ENCODE results near the gene MOB4.
"Not testable (repeated sequence)": the region's sequence is repeated elsewhere in the genome, so short reads cannot be mapped to it uniquely, and the experiment has no call there.

MOB4 gene

DNA sequence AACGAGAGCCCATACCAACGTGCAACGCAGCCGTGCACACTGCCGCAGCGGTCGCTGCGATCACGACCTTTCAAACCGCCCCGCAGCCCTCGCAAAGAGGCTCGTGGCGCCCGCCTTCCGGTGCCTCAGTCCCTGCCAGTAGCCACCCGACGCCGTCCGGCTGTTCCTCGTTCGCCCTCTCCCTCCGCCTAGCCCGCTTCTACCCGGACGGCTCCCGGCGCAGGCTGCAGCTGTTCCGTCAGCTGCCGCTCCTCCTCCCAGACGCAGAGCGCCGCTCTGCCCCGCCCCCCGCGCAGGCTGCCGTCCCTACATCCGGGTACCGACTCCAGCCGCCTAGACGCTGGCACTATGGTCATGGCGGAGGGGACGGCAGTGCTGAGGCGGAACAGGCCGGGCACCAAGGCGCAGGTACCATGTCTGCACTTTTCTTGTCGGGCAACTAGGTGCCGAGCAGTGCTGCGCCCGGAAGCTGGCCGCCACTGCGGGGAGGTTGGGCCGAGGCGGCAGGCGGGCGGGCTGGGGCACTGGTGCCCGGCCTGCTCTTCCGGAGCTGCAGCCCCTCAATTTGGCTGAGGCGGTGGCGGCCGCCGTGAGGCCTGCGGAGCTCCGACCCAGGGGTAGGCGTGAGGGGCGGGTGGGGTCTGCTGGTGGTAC, at the start of gene MOB4:
TSS of gene MOB4 (plus strand) at position 328 of the 654 bp plus-strand sequence. CDS start at position 349, 21 bp downstream.
- H3K9me3 ChIP-seq (ENCODE audit: control insufficient read depth, insufficient read depth, low read length) = no peaks in the 10 kb centered on the region
- no peaks in the 10 kb centered on the region for H3K27me3 ChIP-seq (ENCODE audit: control insufficient read depth, insufficient read depth, low read length)
- H3K4me1 ChIP-seq (ENCODE audit: control insufficient read depth, insufficient read depth, low read length) = peaks cover 14% of the 10 kb centered on the region
- peak within 1 kb of the TSS; percentile 86 for H3K9ac ChIP-seq (ENCODE audit: low read depth, low read length)
- peak within 1 kb of the TSS; percentile 94 for H3K4me3 ChIP-seq (ENCODE audit: low read depth, low read length)
- peak within 1 kb of the TSS; percentile 85 for H3K27ac ChIP-seq (ENCODE audit: low read depth, low read length)
- H3K36me3 ChIP-seq (ENCODE audit: control insufficient read depth, insufficient read depth, low read length) = no peaks in the 10 kb centered on the region

DNA sequence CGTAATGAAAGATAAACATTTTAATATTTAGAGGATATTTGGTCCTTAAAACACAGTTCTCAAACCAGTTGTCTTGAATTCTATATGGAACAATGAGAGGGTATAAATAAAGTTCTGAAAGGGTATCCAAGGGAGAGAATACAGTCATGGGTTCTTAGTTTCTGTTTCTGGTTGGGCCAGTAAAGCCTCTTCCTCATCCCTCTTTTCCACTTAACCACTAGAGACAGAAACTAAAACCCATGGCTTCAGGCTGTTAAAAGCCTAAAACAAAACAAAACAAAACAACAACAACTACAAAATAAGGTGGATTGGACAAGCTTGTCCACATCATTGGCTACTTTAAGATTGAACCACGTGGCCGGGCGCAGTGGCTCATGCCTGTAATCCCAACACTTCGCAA, 43.7 kb upstream of the MOB4 start:
- Histone ChIP-seq H3K9me3 (ENCODE audit: control insufficient read depth, insufficient read depth, low read length) (no peaks in the 10 kb centered on the region), H3K4me3 (ENCODE audit: low read depth, low read length) (no peak overlapping the region), H3K36me3 (ENCODE audit: control insufficient read depth, insufficient read depth, low read length) (peaks cover 71% of the 10 kb centered on the region), H3K27me3 (ENCODE audit: control insufficient read depth, insufficient read depth, low read length) (no peaks in the 10 kb centered on the region), H3K4me1 (ENCODE audit: control insufficient read depth, insufficient read depth, low read length) (no peaks in the 10 kb centered on the region), H3K27ac (ENCODE audit: low read depth, low read length) (no peak overlapping the region), H3K9ac (ENCODE audit: low read depth, low read length) (no peak overlapping the region)

DNA sequence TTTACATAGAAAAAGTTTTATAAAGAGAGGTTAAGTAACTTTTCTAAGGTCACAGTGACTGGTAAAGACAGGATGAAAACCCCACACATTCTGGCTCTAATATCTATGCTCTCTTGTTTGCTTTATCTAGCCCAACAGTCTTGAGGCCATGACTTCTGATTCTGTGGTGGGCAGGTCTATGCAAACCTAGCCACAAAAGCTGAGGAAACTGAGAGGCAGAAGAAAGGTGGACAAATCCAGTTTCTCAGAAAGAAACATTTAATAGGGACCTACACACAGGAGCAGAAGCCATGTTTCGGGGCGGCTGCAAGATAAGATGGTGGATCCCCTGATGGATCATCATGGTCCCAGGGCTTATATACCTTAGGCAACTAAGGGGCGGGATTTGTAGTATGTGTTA, 38.1 kb upstream of the MOB4 start:
- no peak overlapping the region for H3K27ac ChIP-seq (ENCODE audit: low read depth, low read length)
- H3K9ac ChIP-seq (ENCODE audit: low read depth, low read length) = no peak overlapping the region
- H3K4me1 ChIP-seq (ENCODE audit: control insufficient read depth, insufficient read depth, low read length) = no peaks in the 10 kb centered on the region
- no peak overlapping the region for H3K4me3 ChIP-seq (ENCODE audit: low read depth, low read length)
- H3K36me3 ChIP-seq (ENCODE audit: control insufficient read depth, insufficient read depth, low read length) = peaks cover 47% of the 10 kb centered on the region
- H3K9me3 ChIP-seq (ENCODE audit: control insufficient read depth, insufficient read depth, low read length) = no peaks in the 10 kb centered on the region
- no peaks in the 10 kb centered on the region for H3K27me3 ChIP-seq (ENCODE audit: control insufficient read depth, insufficient read depth, low read length)

DNA sequence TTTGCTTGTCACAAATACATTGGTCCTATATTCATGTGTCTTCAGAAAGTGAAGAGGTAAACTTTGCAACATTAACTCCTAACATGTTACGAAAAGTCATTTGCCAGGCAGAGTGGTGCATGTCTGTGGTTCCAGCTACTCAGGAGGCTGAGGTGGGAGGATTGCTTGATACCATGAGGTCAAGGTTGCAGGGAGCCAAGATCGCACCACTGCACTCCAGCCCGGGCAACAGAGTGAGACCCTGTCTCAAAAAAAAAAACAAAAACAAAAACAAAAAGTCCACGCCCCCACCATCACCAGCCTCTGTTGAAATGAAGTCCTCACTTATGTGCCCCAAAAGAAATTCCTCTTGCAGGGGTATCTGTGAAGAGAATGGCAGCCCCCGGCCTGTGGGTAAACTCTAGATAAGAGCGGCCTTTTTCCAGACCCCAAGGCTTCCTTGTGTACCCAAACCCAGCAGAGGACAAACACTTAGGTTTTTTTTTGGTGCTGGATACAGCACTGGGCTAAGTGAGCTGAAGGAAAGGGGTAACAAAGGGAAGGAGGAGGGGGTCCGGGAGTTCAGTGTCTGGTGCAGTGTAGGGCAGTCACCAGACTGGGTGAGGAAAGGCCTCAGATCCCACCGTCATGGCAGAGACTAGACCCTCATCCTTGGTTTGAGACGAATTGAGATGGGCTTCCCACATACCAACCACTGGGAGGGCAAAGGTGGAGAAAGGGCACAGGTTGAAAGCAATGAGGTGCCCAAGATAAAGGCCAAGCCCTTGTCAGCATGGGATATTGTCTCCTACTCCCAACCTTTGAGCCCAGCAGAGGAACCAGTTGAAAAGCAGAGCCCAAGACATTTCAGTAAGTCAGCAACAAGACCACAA, 35.5 kb upstream of the MOB4 start:
- H3K9me3 ChIP-seq (ENCODE audit: control insufficient read depth, insufficient read depth, low read length) = no peaks in the 10 kb centered on the region
- no peak overlapping the region for H3K4me3 ChIP-seq (ENCODE audit: low read depth, low read length)
- H3K27ac ChIP-seq (ENCODE audit: low read depth, low read length) = no peak overlapping the region
- no peaks in the 10 kb centered on the region for H3K27me3 ChIP-seq (ENCODE audit: control insufficient read depth, insufficient read depth, low read length)
- no peak overlapping the region; the same call in 1 of the 2 replicates for H3K9ac ChIP-seq (ENCODE audit: low read depth, low read length)
- H3K36me3 ChIP-seq (ENCODE audit: control insufficient read depth, insufficient read depth, low read length) = peaks cover 24% of the 10 kb centered on the region
- H3K4me1 ChIP-seq (ENCODE audit: control insufficient read depth, insufficient read depth, low read length) = no peaks in the 10 kb centered on the region

DNA sequence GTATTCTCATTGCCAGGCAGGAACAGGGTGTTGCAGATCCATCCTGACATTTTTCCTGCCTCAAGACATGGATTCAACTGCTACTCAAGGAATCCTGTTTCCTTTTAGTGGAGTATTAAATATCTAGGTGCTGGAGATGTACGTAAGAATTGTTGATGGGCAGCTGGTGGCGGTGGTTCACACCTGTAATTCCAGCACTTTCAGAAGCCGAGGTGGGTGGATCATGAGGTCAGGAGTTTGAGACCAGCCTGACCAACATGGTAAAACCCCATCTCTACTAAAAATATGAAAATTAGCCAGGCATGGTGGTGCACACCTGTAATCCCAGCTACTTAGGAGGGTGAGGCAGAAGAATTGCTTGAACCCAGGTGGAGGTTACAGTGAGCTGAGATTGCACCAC, 31.6 kb upstream of the MOB4 start:
- H3K9me3 ChIP-seq (ENCODE audit: control insufficient read depth, insufficient read depth, low read length); H3K4me1 ChIP-seq (ENCODE audit: control insufficient read depth, insufficient read depth, low read length); H3K27me3 ChIP-seq (ENCODE audit: control insufficient read depth, insufficient read depth, low read length); H3K4me3 ChIP-seq (ENCODE audit: low read depth, low read length); H3K27ac ChIP-seq (ENCODE audit: low read depth, low read length); H3K9ac ChIP-seq (ENCODE audit: low read depth, low read length): not testable (repeated sequence)
- peaks cover 37% of the 10 kb centered on the region for H3K36me3 ChIP-seq (ENCODE audit: control insufficient read depth, insufficient read depth, low read length)

- H3K9me3 ChIP-seq (ENCODE audit: control insufficient read depth, insufficient read depth, low read length) = no peaks in the 10 kb centered on the region
- no peak overlapping the region for H3K9ac ChIP-seq (ENCODE audit: low read depth, low read length)
- H3K27me3 ChIP-seq (ENCODE audit: control insufficient read depth, insufficient read depth, low read length) = no peaks in the 10 kb centered on the region
- H3K27ac ChIP-seq (ENCODE audit: low read depth, low read length) = no peak overlapping the region
- H3K4me3 ChIP-seq (ENCODE audit: low read depth, low read length) = no peak overlapping the region
- peaks cover 56% of the 10 kb centered on the region for H3K36me3 ChIP-seq (ENCODE audit: control insufficient read depth, insufficient read depth, low read length)
- no peaks in the 10 kb centered on the region for H3K4me1 ChIP-seq (ENCODE audit: control insufficient read depth, insufficient read depth, low read length)
Measured at GRCh38 chr2:197486175-197486574, 29.7 kb upstream of the MOB4 start.

GRCh38 chr2:197487385-197487784, 28.5 kb upstream of the MOB4 start:
- no peak overlapping the region for H3K27ac ChIP-seq (ENCODE audit: low read depth, low read length)
- peaks cover 68% of the 10 kb centered on the region for H3K36me3 ChIP-seq (ENCODE audit: control insufficient read depth, insufficient read depth, low read length)
- no peak overlapping the region for H3K9ac ChIP-seq (ENCODE audit: low read depth, low read length)
- no peak overlapping the region for H3K4me3 ChIP-seq (ENCODE audit: low read depth, low read length)
- H3K9me3 ChIP-seq (ENCODE audit: control insufficient read depth, insufficient read depth, low read length) = no peaks in the 10 kb centered on the region
- H3K4me1 ChIP-seq (ENCODE audit: control insufficient read depth, insufficient read depth, low read length) = no peaks in the 10 kb centered on the region
- no peaks in the 10 kb centered on the region for H3K27me3 ChIP-seq (ENCODE audit: control insufficient read depth, insufficient read depth, low read length)

- no peaks in the 10 kb centered on the region for H3K9me3 ChIP-seq (ENCODE audit: control insufficient read depth, insufficient read depth, low read length)
- peaks cover 82% of the 10 kb centered on the region for H3K36me3 ChIP-seq (ENCODE audit: control insufficient read depth, insufficient read depth, low read length)
- peak overlapping the region; percentile 37; the same call in 1 of the 2 replicates for H3K9ac ChIP-seq (ENCODE audit: low read depth, low read length)
- no peak overlapping the region for H3K27ac ChIP-seq (ENCODE audit: low read depth, low read length)
- H3K27me3 ChIP-seq (ENCODE audit: control insufficient read depth, insufficient read depth, low read length) = no peaks in the 10 kb centered on the region
- H3K4me3 ChIP-seq (ENCODE audit: low read depth, low read length) = peak overlapping the region; percentile 88; the same call in 1 of the 2 replicates
- peaks cover 16% of the 10 kb centered on the region for H3K4me1 ChIP-seq (ENCODE audit: control insufficient read depth, insufficient read depth, low read length)
Measured at GRCh38 chr2:197495433-197496134, 20.3 kb upstream of the MOB4 start.

DNA sequence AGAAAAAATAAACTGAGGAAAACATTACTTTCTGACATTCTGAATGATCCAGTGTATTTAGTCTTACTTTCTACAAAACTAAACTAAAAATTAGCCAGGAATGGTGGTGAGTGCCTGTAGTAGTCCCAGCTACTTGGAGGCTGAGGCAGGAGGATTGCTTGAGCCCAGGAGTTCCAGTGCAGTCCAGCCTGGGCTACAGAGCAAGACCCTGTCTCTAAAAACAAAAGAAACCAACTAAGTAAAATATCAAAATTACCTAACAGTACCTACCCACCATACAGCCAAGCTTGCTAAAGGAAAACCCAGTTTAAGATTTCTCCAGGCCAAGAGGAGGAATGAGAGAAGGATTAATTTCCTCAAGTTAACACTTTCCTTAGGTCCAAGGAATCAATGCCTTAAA, 19.2 kb upstream of the MOB4 start:
- peaks cover 76% of the 10 kb centered on the region for H3K36me3 ChIP-seq (ENCODE audit: control insufficient read depth, insufficient read depth, low read length)
- H3K27me3 ChIP-seq (ENCODE audit: control insufficient read depth, insufficient read depth, low read length) = no peaks in the 10 kb centered on the region
- H3K27ac ChIP-seq (ENCODE audit: low read depth, low read length) = no peak overlapping the region

GRCh38 chr2:197497326-197497725, 18.5 kb upstream of the MOB4 start:
- Histone ChIP-seq H3K4me3 (ENCODE audit: low read depth, low read length) (peak overlapping the region; percentile 88), H3K9me3 (ENCODE audit: control insufficient read depth, insufficient read depth, low read length) (no peaks in the 10 kb centered on the region), H3K27me3 (ENCODE audit: control insufficient read depth, insufficient read depth, low read length) (no peaks in the 10 kb centered on the region), H3K36me3 (ENCODE audit: control insufficient read depth, insufficient read depth, low read length) (peaks cover 76% of the 10 kb centered on the region), H3K4me1 (ENCODE audit: control insufficient read depth, insufficient read depth, low read length) (peaks cover 21% of the 10 kb centered on the region), H3K27ac (ENCODE audit: low read depth, low read length) (peak overlapping the region; percentile 7), H3K9ac (ENCODE audit: low read depth, low read length) (peak overlapping the region; percentile 93)

More for the DNA sequence above, 19.2 kb upstream of the MOB4 start:
- H3K4me3 ChIP-seq (ENCODE audit: low read depth, low read length) = peak overlapping the region; percentile 88
- H3K4me1 ChIP-seq (ENCODE audit: control insufficient read depth, insufficient read depth, low read length) = peaks cover 17% of the 10 kb centered on the region
- no peak overlapping the region for H3K9ac ChIP-seq (ENCODE audit: low read depth, low read length)
- H3K9me3 ChIP-seq (ENCODE audit: control insufficient read depth, insufficient read depth, low read length) = no peaks in the 10 kb centered on the region
